Measurements from ENCODE around the gene NET1. TPM values are rescaled to one million over a fixed set of nuclear protein-coding genes. Genes with fewer than 3 reads are reported as not detected.

The NET1 gene
- total RNA-seq, 2 donors from 2014 or later, result 47.3 to 64.9 TPM

- TF ChIP-seq, protein P1, sequence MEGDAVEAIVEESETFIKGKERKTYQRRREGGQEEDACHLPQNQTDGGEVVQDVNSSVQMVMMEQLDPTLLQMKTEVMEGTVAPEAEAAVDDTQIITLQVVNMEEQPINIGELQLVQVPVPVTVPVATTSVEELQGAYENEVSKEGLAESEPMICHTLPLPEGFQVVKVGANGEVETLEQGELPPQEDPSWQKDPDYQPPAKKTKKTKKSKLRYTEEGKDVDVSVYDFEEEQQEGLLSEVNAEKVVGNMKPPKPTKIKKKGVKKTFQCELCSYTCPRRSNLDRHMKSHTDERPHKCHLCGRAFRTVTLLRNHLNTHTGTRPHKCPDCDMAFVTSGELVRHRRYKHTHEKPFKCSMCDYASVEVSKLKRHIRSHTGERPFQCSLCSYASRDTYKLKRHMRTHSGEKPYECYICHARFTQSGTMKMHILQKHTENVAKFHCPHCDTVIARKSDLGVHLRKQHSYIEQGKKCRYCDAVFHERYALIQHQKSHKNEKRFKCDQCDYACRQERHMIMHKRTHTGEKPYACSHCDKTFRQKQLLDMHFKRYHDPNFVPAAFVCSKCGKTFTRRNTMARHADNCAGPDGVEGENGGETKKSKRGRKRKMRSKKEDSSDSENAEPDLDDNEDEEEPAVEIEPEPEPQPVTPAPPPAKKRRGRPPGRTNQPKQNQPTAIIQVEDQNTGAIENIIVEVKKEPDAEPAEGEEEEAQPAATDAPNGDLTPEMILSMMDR (conservative IDR thresholded peaks at IDR 0.05), result no peak
- peaks cover 15% of the 10 kb centered on the region for H3K9me3 ChIP-seq (ENCODE audit: control insufficient read depth, low read length)
- no peak overlapping the region for H3K9ac ChIP-seq (ENCODE audit: extremely low read depth, low read length, poor library complexity, severe bottlenecking)
- H3K4me1 ChIP-seq (ENCODE audit: control insufficient read depth, insufficient read depth, low read length), result no peaks in the 10 kb centered on the region
- WGBS, 2 experiments (ENCODE audit: insufficient coverage in 1 of 2, insufficient read length in 1 of 2), result 85 to 89% methylated on average over 27 to 28 of the region's 28 CpGs
- DNase-seq, result no peak
- no peak overlapping the region for H3K27ac ChIP-seq (ENCODE audit: low read depth, low read length)
- H3K4me3 Mint-ChIP-seq, result no peak overlapping the region
- no peaks in the 10 kb centered on the region for H3K27me3 ChIP-seq (ENCODE audit: control insufficient read depth, insufficient read depth, low read length, poor library complexity, severe bottlenecking)
- no peak overlapping the region for H3K27ac Mint-ChIP-seq
- H3K9me3 Mint-ChIP-seq, result peaks cover 14% of the 10 kb centered on the region
- H3K4me3 ChIP-seq (ENCODE audit: low read length), result no peak overlapping the region
- H3K36me3 ChIP-seq (ENCODE audit: control insufficient read depth, insufficient read depth, low read length), result no peaks in the 10 kb centered on the region
- H3K27me3 Mint-ChIP-seq (ENCODE audit: insufficient read depth), result no peaks in the 10 kb centered on the region
- H3K36me3 Mint-ChIP-seq (ENCODE audit: low read depth), result no peaks in the 10 kb centered on the region
- no peaks in the 10 kb centered on the region for H3K4me1 Mint-ChIP-seq
Measured at GRCh38 chr10:5370493-5371352, 41.6 kb upstream of the NET1 start.

- no peaks in the 10 kb centered on the region for H3K36me3 ChIP-seq (ENCODE audit: control insufficient read depth, insufficient read depth, low read length)
- Mint-ChIP-seq H3K27me3 (ENCODE audit: insufficient read depth) (no peaks in the 10 kb centered on the region), H3K9me3 (peaks cover 14% of the 10 kb centered on the region), H3K36me3 (ENCODE audit: low read depth) (no peaks in the 10 kb centered on the region), H3K4me3 (no peak overlapping the region), H3K27ac (no peak overlapping the region), H3K4me1 (no peaks in the 10 kb centered on the region)
- H3K4me1 ChIP-seq (ENCODE audit: control insufficient read depth, insufficient read depth, low read length), result no peaks in the 10 kb centered on the region
- 92 to 93% methylated on average over 2 to 4 of the region's 4 CpGs for WGBS, 2 experiments (ENCODE audit: insufficient coverage in 1 of 2, insufficient read length in 1 of 2)
- no peaks in the 10 kb centered on the region for H3K27me3 ChIP-seq (ENCODE audit: control insufficient read depth, insufficient read depth, low read length, poor library complexity, severe bottlenecking)
- peaks cover 15% of the 10 kb centered on the region for H3K9me3 ChIP-seq (ENCODE audit: control insufficient read depth, low read length)
- H3K27ac ChIP-seq (ENCODE audit: low read depth, low read length), result no peak overlapping the region
- no peak overlapping the region for H3K4me3 ChIP-seq (ENCODE audit: low read length)
- no peak for DNase-seq
- TF ChIP-seq, protein P1 (conservative IDR thresholded peaks at IDR 0.05), result no peak
- H3K9ac ChIP-seq (ENCODE audit: extremely low read depth, low read length, poor library complexity, severe bottlenecking), result no peak overlapping the region
Measured at GRCh38 chr10:5373307-5373706, 39.0 kb upstream of the NET1 start.

DNA sequence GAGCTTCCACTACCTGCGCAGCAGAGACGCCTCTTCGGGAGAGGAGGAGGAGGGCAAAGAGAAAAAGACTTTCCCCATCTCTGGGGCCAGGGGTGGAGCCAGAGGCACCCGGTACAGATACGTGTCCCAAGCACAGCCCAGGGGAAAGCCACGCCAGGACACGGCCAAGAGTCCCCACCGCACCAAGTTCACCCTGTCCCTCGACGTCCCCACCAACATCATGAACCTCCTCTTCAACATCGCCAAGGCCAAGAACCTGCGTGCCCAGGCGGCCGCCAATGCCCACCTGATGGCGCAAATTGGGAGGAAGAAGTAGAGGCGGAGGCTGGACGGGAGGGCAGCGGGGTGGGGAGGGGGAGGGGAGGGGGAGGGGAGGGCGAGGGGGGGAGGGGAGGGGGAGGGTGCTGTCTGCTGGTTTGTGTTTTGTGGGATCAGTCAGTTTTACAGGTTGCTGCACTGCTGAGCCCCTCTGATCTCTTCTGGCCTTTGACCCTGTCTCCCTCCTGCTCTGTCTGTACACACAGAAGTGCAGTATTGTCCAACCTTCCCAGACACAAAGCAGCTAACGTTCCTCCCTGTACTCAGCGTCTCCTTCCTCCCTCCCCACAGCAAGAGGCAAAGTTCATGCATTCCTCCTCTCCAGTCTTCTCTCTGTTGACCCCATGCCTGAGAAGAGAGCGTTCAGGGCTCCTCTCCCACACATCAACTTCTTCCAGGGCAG lies 38.3 kb upstream of the NET1 start:
- Mint-ChIP-seq H3K27ac (no peak overlapping the region), H3K9me3 (peaks cover 15% of the 10 kb centered on the region), H3K4me1 (no peaks in the 10 kb centered on the region), H3K36me3 (ENCODE audit: low read depth) (no peaks in the 10 kb centered on the region), H3K4me3 (no peak overlapping the region), H3K27me3 (ENCODE audit: insufficient read depth) (no peaks in the 10 kb centered on the region)
- Histone ChIP-seq H3K4me3 (ENCODE audit: low read length) (no peak overlapping the region), H3K27me3 (ENCODE audit: control insufficient read depth, insufficient read depth, low read length, poor library complexity, severe bottlenecking) (no peaks in the 10 kb centered on the region), H3K27ac (ENCODE audit: low read depth, low read length) (no peak overlapping the region), H3K36me3 (ENCODE audit: control insufficient read depth, insufficient read depth, low read length) (no peaks in the 10 kb centered on the region), H3K9me3 (ENCODE audit: control insufficient read depth, low read length) (peaks cover 15% of the 10 kb centered on the region), H3K4me1 (ENCODE audit: control insufficient read depth, insufficient read depth, low read length) (no peaks in the 10 kb centered on the region), H3K9ac (ENCODE audit: extremely low read depth, low read length, poor library complexity, severe bottlenecking) (no peak overlapping the region)
- DNase-seq, result no peak
- 90 to 92% methylated on average over 7 to 15 of the region's 22 CpGs for WGBS, 2 experiments (ENCODE audit: insufficient coverage in 1 of 2, insufficient read length in 1 of 2)
- TF ChIP-seq, protein P1 (conservative IDR thresholded peaks at IDR 0.05), result no peak

All from endodermal cell (in vitro differentiated cells).